Activated CD4-positive, alpha-beta T cell treated with anti-CD3 and anti-CD28 coated beads for 24 hours (primary cell): ENCODE data around the gene SP6.

ENCODE experiments used
- DNase-seq, 2 donors: peaks; one replicate each; pipeline ENCODE4 v3.0.0-alpha.2; 2020; ENCODE audit warnings: low read depth in 2 of 2

SP6 gene

GRCh38 chr17:47856830-47857229 lies 5.9 kb upstream of the SP6 start:
- no peak for DNase-seq

GRCh38 chr17:47855737-47856136 lies 4.8 kb upstream of the SP6 start:
- no peak for DNase-seq

- DNase-seq, result no peak
Measured at GRCh38 chr17:47853616-47854015, 2.7 kb upstream of the SP6 start.

- no peak for DNase-seq
Measured at GRCh38 chr17:47852113-47852949, 1.4 kb upstream of the SP6 start.

- no peak for DNase-seq
Measured at GRCh38 chr17:47851764-47852112, 775 bp upstream of the SP6 start.

GRCh38 chr17:47850373-47850691 lies 631 bp downstream of the SP6 start:
- no peak for DNase-seq

- no peak for DNase-seq
Measured at GRCh38 chr17:47848198-47848513, 2.8 kb downstream of the SP6 start.

- no peak for DNase-seq
Measured at GRCh38 chr17:47847341-47848197, 3.4 kb downstream of the SP6 start.

- no peak for DNase-seq
Measured at GRCh38 chr17:47846716-47847340, 4.1 kb downstream of the SP6 start.

- no peak for DNase-seq
Measured at GRCh38 chr17:47845716-47846075, 5.3 kb downstream of the SP6 start.

- no peak for DNase-seq
Measured at GRCh38 chr17:47844814-47845715, 5.9 kb downstream of the SP6 start.

- no peak for DNase-seq
Measured at GRCh38 chr17:47844227-47844626, 6.7 kb downstream of the SP6 start.

- no peak for DNase-seq
Measured at GRCh38 chr17:47843391-47843730, 7.6 kb downstream of the SP6 start.

- DNase-seq, result no peak
Measured at GRCh38 chr17:47841488-47842291, 9.3 kb downstream of the SP6 start.

- peak; percentile 78 to 88 for DNase-seq
Measured at GRCh38 chr17:47840742-47841487, 10.0 kb downstream of the SP6 start, which contains the start of gene SCRN2. SCRN2 (minus strand) TSS chr17:47841273; CDS start chr17:47840843, 430 bp downstream.

GRCh38 chr17:47840001-47840741 lies 10.8 kb downstream of the SP6 start:
- no peak for DNase-seq

GRCh38 chr17:47839071-47839470 lies 11.9 kb downstream of the SP6 start:
- no peak for DNase-seq

- no peak for DNase-seq
Measured at GRCh38 chr17:47838636-47839035, 12.3 kb downstream of the SP6 start.

GRCh38 chr17:47837401-47838039 lies 13.4 kb downstream of the SP6 start:
- no peak for DNase-seq
